HG03159 (cell line): ENCODE measurements around the gene DAPP1.
A peak's percentile ranks its signal among the peaks of the same experiment; 100 is the strongest.

Experiments
- ATAC-seq: cut with Tn5 transposase; IDR thresholded peaks from one replicate; pipeline ENCODE4 v1.9.1; 2021; ENCODE audit warnings: mild to moderate bottlenecking, moderate library complexity; ENCODE audit not compliant: unreplicated experiment

Gene DAPP1

GRCh38 chr4:99894161-99894997 lies 77.8 kb downstream of the DAPP1 start, which contains the start of gene LAMTOR3:
LAMTOR3 (minus strand) TSS chr4:99894427; CDS start chr4:99893963, 464 bp downstream.
- ATAC-seq = peak; percentile 100

GRCh38 chr4:99894998-99895397 lies 78.4 kb downstream of the DAPP1 start:
- ATAC-seq = no peak

GRCh38 chr4:99915449-99915848 lies 98.8 kb downstream of the DAPP1 start:
- ATAC-seq = no peak

GRCh38 chr4:99917575-99917974 lies 100.9 kb downstream of the DAPP1 start:
- no peak for ATAC-seq

GRCh38 chr4:99918656-99919055 lies 102.0 kb downstream of the DAPP1 start:
- no peak for ATAC-seq
